Stimulated activated CD4-positive, alpha-beta T cell treated with anti-CD3 and anti-CD28 coated beads, TNF-alpha, amount 100 ng/mL, for 4 hours (primary cell): ENCODE measurements around the gene BMS1.
"Not testable (repeated sequence)": the region's sequence is repeated elsewhere in the genome, so short reads cannot be mapped to it uniquely, and the experiment has no call there.

Experiments used
- DNase-seq, 3 experiments: peaks; one replicate each; pipeline ENCODE4 v3.0.0-alpha.2; 2020; ENCODE audit warnings: low read depth in 3 of 3

The BMS1 gene

DNA sequence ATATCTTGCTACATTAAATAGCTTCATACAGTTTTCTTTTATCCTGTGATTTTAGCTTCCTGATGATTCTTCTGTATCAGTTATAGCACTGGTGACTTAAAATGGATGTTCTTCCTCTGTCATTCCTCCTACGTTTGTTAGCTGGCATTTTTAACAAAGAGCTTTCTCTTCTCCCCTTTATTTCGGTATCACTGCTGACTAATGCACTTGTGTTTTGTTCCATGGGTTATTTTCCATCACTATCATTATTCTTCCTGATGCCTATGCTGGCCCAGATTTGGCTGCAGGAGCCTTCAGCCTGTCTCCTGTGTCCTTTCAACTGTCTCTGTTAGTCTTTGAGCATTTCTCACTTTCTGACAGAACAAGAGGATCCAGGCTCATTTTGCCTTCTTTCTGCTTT is 13.1 kb downstream of the BMS1 start:
- DNase-seq, result no peak

DNA sequence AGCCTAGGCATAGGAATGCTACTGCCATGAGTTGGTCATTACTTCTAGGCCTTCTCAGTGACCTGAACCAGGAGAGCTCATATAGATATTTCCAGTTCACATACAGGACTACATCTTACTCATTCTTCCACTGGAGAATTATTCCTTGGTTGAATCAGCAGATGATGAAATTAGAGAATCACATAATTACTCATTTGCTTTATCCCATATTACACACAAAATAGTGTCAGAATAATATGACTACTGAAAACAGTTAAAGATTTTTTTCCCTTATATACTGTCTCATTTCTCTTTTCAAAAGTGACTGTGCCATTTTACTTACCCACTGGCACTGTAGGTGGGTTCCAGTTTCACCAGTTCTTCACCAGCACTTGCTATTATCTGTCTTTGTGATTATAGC is 18.5 kb downstream of the BMS1 start:
- DNase-seq, result no peak

DNA sequence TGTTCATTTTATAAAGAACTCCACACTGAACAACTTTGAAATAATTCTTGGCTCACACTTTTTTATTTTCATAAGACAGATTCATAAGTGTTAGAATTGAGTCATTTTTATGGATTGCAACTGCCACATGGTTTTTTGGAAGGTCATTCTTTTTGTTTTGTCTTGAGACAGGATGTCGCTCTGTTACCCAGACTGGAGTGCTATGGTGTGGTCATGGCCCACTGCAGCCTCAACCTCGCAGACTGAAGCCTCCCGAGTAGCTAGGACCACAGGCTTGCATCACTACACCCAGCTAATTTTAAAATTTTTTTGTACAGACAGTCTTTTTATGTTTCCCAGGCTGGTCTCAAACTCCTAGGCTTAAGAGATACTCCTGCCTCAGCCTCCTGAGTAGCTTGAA is 20.3 kb downstream of the BMS1 start:
- no peak for DNase-seq

DNA sequence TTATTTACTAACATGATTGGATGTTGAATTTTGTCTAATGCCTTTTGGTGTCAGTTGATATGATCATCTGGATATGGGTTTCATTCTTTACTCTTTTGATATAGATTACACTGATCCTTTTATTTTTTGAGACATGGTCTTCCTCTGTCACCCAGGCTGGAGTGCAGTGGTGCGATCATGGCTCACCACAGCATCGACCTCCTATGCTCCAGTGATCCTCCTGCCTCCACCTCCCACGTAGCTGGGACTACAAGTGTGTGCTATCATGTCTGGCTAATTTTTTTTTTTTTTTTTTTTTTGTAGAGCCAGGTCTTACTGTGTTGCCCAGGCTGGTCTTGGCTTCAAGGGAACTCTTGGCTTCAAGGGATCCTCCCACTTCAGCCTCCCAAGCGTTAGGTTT is 27.1 kb downstream of the BMS1 start:
- DNase-seq, result no peak

DNA sequence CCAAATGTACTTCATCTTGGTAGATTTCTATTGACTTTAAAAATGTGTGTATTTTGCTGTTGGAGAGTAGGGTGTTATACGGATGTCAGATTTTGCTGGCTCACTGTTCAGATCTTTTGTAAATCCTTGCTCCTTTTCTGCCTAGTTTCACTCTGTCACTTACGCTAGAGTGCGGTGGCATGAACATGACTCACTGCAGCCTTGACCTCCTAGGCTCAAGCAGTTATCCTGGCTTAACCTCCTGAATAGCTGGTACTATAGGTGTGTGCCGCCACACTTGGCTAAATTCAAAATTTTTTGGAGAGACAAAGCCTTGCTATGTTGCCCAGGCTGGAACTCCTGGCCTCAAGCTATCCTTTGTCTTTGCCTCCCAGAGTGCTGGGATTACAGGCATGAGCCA is 29.4 kb downstream of the BMS1 start:
- DNase-seq, result no peak

DNA sequence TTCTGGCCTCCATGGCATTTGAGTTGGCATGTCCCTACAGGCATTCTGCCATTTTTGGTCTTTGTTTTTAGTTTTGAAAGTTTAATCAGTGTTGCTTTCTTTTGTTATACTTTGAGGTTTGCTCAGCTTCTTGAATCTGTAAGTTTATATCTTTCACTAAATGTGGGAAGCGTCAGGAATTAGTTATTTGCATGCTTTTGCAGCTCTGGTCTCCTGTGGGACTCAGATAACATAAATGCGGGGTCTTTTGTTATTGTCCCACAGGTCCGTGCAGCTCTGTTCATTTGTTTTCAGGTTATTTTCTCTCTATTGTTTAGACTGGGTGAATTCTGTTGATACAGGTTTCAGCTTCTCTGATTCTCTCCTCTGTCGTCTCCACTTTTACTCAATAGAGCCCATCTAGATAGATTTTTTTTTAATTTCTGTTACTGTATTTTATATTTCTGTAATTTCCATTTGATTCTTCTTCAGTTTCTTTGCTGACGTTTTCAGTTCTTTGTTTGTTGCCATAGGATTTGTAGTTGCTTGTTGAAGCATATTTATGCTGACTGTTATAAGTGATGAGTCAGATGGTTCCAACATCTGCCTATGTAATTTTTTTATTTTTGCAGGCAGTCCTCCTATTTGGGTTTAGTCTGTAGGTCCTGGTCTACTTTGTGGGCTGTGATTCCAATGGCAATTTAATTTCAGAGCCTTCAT is 31.5 kb downstream of the BMS1 start:
- not testable (repeated sequence) for DNase-seq

DNA sequence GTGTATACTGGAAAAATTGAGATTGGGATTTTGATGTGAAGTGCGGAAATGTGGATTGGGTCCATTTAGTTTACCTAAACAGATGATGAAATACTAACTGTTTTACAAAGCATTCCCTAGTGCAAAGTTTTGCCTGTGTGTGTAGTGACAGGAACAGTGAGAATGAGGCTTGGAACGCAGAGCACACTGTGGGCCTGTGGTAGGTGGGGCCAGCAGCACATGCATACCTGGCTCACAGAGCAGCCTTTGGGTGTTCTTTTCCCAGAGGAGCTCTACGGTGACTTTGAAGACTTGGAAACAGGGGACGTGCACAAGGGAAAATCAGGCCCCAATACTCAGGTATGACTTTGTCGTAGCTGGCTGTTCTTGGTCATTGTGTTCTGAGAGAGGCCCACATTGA is 33.7 kb downstream of the BMS1 start:
- not testable (repeated sequence) for DNase-seq

DNA sequence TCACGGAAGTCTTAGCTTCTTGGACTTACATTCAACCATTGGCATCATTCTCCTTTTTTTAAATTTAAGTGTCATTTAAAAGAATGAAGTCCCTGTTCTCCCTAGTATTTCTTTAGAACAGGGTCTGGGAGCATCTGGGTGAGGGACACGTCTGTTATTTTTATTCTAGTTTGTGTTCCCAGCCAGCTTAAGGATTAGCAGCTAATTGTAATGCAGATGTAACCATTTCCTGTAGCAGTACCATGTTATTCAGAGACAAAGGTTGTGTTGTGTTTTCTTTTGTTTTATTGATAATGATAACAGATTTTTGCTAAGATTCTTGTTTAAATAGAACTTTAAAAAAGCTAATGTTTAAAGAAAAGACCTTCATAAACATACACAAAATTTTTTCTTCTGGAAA is 34.3 kb downstream of the BMS1 start:
- DNase-seq, result no peak

DNA sequence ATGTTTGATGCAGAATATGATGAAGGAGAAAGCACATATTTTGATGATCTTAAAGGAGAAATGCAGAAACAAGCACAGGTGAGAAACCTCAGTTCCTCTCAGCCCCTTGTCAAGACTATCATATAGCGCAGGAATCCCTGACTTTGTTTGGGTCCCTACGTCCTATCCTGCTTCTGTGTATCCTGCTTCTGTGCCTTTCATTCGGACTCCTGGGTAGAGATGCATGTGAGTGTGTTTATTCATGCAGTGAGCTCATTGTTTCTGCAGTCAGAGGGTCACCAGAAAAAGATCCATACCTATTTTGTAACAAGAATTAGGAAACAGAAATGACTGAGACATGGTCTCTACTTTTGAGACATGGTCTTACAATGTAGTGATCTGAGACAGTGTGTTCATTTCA is 34.8 kb downstream of the BMS1 start:
- not testable (repeated sequence) for DNase-seq

DNA sequence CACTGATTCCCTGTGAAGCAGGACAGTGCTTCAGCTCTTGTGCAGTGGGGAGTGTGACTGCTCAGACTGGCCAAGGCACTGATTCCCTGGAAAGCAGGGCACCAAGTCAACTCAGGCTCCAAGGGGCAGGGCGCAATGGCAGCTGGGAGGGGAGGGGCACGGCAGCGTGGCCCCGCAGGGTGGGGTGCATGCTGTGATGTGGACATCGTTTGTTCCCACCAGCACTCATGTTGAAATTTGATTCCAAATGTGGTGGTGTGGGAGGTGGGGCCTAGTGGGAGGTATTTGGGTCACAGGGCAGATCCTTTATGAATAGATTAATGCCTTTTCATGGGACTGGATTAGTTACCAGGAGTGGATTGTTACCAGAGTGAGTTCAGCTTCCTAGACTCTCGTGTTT is 44.2 kb downstream of the BMS1 start:
- not testable (repeated sequence) for DNase-seq

DNA sequence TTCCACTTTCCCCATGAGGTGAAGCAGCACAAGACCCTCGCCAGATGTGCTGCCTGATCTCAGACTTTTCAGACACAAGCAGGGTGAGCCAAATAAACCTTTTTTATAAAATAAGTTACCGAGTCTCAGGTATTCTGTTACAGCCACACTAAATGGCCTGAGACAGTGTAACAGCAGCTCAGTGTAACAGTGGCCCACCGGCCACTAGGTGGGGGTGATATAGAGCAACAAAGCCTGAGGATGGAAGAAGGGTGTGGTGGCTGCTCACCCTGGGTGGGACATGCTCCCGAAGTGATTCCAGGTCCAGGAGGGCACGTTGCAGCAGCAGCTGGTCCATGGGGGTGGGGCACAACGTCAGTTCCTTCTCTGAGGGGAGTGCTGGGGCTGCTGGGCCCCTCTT is 44.6 kb downstream of the BMS1 start:
- DNase-seq, result no peak

DNA sequence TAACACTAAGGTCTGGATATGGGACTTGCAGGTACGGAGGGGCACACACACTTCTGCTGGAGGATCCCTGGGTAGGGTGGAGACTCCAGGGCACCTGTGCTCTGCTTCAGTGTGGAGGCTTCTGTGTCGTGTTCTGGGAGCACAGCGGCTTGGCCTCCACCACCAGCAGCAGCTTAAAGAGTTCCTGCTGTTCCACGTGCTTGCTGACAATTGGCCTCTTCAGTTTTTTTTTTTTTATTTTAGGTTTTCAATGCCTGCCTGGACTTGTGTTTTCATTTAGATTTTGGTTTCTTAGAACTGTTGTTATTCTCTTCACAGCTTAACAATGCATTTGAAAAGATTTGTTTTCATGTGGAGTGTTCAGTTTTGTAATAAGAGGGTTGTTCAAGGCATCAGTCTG is 45.8 kb downstream of the BMS1 start:
- not testable (repeated sequence) for DNase-seq

DNA sequence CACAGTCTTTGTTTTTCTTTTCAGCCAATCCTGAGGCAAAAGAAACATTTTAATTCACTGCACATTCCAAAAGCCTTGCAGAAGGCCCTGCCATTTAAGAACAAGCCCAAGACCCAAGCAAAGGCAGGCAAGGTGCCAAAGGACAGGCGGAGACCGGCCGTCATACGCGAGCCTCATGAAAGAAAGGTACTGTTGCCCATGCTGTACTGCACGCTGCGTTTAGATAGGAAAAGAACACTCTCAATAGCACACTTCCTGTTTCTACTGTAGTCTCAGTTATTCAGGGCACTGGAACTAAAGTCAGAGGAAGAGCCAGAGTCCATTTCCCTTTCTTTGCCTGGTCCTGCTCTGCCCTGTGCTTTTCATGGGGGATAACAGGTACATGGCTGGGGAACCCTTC is 47.6 kb downstream of the BMS1 start:
- no peak for DNase-seq

DNA sequence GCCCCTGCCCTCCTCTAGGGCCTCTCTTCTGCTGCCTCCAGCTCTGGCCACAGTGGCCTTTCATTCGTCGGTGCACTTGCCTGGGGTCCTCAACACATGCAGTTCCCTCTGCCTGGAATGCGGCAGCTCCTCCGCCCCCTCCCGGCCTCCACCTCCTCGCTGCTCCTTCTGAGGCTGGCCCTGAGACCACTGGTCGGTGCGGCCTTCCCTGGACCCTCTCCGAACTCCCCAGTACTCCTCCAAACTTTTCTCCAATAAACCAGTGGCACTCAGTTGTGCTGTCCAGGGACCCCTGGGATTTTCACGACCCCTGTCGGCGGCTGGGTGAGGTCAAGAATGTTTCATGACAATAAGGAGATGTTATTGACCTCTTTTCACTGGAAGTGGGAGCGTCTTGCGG is 53.5 kb downstream of the BMS1 start:
- no peak for DNase-seq

DNA sequence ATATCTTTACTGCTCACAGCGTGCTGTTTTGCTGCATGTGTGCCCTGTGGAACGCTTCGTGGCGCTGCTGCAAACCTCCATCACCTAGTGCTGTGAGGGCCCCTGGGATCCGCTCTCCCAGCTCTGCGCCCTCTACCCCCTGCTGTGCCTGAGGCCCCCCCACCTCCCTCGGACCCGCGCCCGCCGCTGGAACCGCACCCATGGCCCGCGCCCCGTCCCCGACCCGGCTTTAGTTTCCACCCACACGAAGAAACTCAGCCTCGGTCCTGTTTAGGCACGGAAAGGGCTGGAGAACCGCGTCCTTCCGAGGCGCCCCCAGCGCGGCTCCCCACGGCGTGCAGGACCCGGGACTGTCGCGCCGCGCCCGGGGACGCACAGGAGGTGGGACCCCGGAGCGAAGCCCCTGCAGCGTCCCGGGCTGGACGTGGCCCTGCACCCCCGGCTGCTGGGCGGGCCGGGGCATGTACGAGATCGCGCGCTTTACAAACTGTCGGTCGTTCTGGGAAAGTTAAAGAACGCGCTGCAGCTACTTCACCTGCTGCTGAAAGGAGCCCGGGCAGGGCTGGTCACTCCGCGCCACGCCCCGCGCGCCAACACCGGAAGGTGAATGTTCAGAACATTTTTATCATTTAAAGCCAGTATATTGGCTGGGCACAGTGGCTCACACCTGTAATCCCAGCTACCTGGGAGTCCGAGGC is 54.3 kb downstream of the BMS1 start:
- no peak for DNase-seq

DNA sequence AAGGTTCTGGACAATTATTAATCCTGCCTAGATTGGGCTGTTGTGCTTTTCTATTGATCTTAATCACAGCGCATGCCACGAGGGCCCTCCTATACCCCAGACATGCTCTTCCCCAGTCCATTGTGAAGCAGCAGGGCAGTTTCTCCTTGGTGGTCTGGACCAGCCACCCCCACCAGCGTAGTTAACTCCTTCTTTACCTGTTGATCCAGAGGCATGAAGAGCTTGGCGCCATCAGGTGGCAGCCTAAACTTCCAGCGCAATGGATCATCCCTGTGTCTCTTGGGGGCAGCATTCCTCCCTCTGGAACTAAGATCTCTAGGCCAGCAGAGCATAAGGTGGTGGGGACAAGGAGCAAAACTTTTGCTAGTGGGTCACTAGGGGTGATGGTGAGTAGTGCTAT is 62.2 kb downstream of the BMS1 start:
- DNase-seq, result not testable (repeated sequence)

DNA sequence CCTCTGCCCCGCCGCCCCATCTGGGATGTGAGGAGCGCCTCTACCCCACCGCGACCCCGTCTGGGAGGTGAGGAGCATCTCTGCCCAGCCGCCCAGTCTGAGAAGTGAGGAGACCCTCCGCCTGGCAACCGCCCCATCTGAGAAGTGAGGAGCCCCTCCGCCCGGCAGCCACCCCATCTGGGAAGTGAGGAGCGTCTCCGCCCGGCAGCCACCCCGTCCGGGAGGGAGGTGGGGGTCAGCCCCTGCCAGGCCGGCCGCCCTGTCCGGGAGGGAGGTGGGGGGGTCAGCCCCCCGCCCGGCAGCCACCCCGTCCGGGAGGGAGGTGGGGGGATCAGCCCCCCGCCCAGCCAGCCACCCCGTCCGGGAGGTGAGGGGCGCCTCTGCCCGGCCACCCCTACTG is 64.7 kb downstream of the BMS1 start:
- not testable (repeated sequence) for DNase-seq

DNA sequence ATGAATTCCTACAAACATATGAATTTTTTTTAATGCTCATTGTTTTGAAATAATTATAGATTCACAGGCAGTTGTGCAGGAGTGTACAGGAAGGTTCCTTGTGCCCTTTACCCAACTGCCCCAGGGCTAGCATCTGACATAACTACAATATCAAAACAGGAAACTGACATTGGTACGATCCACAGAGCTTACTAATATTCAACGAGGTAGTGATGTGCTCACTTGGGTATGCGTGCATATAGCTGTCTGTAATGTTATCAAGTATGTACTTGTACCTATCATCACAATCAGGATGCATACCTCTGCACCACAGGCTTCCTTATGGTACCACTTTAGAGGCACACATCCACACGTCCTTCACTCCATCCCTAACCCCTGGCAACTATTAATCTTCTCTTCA is 68.3 kb downstream of the BMS1 start:
- DNase-seq, result no peak

DNA sequence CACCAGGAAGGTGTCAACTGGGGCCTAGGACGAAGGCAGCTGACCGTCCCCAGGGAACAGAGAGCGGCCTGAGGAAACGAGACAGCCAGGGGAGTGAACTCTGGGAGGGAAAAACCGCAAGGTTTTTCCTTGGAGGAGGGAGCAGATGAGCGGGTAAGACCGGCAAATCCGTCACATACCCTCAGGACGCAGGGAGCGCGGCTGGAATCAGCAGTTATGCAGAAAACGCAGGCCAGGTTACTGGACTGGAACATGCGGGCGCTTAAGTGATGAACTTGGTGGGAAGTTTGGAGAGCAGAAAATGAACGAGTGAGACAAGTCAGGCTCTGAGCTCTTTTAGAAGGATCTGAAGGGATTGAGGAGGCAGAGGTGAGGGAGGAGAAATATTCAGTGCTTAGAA is 76.7 kb downstream of the BMS1 start:
- DNase-seq, result no peak

DNA sequence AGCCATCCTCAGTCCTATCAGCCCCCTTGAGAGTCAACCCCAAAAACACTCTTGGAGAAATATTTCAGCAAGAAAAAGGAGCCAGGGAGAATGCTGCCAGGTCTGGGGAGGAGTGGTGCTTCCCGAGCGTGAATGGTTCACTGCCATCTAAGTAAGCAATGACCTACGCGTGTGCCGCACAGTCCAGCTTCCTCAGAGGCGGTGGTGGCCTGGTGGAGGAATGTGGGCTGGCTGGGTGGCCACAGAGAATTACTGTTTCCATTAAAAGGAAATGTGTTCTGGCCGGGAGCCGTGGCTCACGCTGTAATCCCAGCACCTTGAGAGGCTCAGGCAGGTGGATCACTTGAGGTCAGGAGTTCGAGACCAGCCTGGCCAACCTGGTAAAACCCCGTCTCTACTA is 77.4 kb downstream of the BMS1 start:
- not testable (repeated sequence) for DNase-seq

DNA sequence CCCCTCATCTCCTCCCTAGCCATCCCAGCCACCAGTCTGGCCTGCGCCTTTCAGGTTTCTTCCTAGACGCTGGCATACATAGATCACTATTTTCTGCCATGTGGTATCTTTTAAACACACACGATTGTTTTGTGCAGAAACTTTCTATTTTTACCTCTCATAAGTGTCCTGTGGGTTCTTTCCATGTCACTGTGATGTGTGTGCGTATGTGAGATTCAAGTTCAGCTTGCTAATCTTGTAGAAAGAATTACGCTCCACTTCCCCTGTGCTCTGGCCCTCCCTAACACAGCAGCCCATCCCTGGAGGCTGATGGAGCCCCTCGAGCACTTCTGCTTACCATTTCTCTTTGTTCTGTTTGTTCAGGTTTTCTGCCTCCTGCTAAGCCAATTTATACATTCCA is 80.2 kb downstream of the BMS1 start:
- not testable (repeated sequence) for DNase-seq

DNA sequence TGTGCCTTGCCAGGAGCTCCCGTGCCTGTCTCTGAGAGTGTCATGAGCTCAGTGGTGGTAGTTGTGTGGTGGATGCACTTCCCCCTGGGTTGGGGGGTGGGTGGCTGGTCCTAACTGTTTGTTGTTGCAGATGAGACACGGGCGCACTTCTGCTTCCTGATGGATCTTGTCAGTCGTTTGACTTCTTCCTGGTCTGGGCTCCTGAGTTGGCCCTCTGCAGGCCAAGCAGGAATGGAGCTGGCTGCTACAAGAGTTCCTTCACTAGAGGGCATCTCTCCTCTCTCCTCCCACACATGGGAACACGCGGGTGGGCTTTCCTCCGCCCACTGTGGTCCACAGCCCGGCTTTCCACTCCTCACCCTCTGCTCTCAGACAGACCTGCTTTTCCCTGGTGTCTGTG is 82.0 kb downstream of the BMS1 start:
- no peak for DNase-seq

DNA sequence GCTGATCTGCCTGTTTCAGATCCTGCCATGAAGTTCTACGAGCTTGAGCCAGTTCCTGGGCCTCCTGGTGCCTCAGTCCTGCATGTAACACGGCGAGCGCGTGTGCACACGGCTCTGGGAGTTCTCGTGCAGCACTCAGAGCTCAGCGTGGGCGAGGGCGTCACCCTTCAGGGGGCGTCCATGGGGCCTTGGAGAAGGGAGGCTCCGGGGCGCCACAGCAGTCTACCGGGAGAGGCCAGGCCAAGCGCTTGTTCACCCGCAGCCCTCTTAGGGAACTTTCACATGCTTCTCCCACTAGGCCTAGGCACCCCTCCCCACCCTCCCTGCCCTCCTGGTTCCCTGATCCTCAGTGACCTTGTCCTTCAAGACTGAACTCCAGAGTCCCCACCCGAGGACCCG is 83.1 kb downstream of the BMS1 start:
- DNase-seq, result no peak
